ENCODE data around the gene PCK1.

PCK1 gene

DNA sequence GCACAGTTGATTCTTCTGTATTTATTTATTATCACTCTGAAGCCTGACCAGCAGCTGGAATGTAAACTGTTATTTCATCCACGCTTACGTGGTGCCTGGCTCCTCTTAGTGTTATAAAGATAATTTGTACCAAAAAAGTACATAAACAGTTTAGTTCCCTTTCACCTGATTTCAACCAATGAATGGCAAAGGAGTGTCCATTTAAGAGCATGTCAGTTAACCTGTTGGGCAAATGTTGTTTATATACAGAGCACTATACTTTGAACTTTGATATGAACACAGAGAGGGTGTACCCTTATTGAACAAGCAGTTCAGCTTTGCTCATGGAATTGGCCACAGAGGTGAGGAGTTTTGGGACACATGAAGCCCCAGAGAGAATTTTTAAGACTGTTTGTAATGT lies 28.8 kb upstream of the PCK1 start:
- Histone ChIP-seq H3K4me3 (ENCODE audit: low read depth, low read length) (no peak overlapping the region), H3K27me3 (replicated peaks) (no peaks in the 10 kb centered on the region), H3K36me3 (replicated peaks) (no peaks in the 10 kb centered on the region), H3K27ac (no peak overlapping the region)
- in situ Hi-C loops (cut with HindIII; ENCODE audit: low pct_ligation_motif_present, low sequenced_read_pairs) = no loop called here
- TF ChIP-seq, protein P1, sequence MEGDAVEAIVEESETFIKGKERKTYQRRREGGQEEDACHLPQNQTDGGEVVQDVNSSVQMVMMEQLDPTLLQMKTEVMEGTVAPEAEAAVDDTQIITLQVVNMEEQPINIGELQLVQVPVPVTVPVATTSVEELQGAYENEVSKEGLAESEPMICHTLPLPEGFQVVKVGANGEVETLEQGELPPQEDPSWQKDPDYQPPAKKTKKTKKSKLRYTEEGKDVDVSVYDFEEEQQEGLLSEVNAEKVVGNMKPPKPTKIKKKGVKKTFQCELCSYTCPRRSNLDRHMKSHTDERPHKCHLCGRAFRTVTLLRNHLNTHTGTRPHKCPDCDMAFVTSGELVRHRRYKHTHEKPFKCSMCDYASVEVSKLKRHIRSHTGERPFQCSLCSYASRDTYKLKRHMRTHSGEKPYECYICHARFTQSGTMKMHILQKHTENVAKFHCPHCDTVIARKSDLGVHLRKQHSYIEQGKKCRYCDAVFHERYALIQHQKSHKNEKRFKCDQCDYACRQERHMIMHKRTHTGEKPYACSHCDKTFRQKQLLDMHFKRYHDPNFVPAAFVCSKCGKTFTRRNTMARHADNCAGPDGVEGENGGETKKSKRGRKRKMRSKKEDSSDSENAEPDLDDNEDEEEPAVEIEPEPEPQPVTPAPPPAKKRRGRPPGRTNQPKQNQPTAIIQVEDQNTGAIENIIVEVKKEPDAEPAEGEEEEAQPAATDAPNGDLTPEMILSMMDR (IDR thresholded peaks at IDR 0.05; ENCODE audit: low read depth, low read length, missing control alignments) = no peak
- no peak for DNase-seq

DNA sequence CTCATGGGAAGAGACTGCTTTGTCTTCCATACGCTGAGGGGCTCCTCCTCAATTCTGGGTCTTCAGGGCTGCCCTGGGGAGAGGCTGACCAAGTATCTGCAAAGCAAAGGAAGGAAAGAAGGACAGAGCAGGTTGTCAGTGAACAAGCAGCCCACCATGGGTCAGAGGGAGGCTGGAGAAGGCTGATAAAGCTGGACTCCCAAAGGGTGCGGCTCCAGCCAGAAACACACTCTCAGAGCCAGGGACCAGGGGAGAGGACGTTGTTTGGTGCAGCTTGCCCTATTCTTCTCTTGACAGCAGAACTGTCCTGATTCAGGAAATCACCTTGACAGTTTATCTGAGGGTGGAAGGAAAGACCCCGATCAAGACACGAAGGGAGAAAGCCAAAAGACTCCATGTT lies 25.6 kb upstream of the PCK1 start:
- Histone ChIP-seq H3K4me3 (ENCODE audit: low read depth, low read length) (no peak overlapping the region), H3K36me3 (replicated peaks) (no peaks in the 10 kb centered on the region), H3K27ac (no peak overlapping the region), H3K27me3 (replicated peaks) (no peaks in the 10 kb centered on the region)
- in situ Hi-C loops (cut with HindIII; ENCODE audit: low pct_ligation_motif_present, low sequenced_read_pairs) = no loop called here
- TF ChIP-seq, protein P1 (IDR thresholded peaks at IDR 0.05; ENCODE audit: low read depth, low read length, missing control alignments) = no peak
- DNase-seq = no peak

DNA sequence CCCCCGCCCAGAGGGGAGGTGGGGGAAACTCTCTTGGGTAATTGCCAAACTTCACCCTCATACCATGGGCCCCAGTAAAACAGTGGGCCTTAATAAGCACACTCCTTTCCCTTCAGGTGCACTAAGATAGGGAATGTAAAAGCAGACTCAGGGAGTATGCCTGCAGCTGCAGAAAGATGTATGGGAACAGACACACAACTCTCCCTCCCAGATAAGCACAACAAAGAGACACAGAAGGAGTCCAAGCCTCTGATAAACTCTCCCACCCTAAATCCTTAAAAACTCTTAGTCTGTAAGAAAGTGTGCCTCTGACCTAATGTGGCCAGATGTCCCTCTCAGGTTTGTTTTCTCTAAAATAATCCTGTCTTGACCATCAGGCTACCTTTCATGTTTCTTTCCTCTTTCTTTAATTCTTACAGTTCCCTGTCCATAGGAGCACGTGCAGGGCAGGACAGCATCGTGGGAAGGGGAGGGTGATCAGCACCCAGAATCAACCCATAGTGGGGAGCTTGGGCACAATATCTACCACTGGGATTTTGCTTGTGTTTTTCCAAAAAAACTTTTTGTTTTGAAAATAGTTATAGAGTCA lies 24.7 kb upstream of the PCK1 start:
- TF ChIP-seq, protein P1 (IDR thresholded peaks at IDR 0.05; ENCODE audit: low read depth, low read length, missing control alignments) = no peak
- in situ Hi-C loops (cut with HindIII; ENCODE audit: low pct_ligation_motif_present, low sequenced_read_pairs) = no loop called here

DNA sequence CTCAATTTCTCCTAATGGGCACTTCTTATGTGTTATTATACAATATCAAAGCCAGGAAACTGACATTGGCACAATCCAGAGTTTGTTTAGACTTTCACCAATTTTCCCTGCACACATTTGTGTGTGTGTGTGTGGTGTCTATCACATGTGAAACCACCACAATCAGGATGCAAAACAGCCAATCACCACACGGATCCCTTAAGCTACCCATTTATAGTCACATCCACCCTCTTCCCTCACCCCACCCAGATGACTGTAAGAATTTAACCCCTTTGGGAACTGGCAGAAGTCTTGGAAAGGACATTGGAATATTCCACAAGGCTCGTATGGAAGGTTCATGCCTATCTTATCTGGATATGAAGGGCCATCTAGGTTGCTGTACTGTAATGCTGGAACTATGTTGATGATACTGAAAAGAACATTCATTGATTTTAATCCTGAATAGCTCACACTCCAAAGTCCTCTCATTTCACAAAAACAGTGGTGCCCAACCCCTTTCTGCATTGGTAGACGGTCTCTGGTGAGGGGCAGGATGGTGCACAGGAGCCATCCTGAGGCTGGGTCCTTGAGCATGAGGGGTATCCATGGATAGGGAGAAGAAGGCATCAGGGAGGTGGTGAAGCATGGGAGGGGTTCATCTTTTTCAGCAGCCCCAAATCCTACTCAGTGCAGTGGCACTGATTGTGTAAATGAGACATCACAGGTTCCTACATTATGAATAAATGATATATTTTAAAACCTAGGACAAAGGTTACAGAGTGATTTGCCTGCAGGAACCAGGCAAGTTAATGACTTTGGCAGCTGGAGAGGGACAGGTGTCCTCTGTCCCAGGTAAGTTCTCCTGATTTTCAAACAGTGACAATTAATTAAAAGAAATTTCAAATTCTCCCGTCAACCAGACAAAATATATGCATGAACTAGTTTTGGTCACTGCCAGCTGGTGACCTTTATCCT lies 23.9 kb upstream of the PCK1 start:
- Histone ChIP-seq H3K4me3 (ENCODE audit: low read depth, low read length) (no peak overlapping the region), H3K27me3 (replicated peaks) (no peaks in the 10 kb centered on the region), H3K27ac (no peak overlapping the region), H3K36me3 (replicated peaks) (no peaks in the 10 kb centered on the region)
- TF ChIP-seq, protein P1 (IDR thresholded peaks at IDR 0.05; ENCODE audit: low read depth, low read length, missing control alignments) = no peak
- no peak for DNase-seq
- in situ Hi-C loops (cut with HindIII; ENCODE audit: low pct_ligation_motif_present, low sequenced_read_pairs) = no loop called here

More for the DNA sequence above, 24.7 kb upstream of the PCK1 start:
- Histone ChIP-seq H3K27me3 (replicated peaks) (no peaks in the 10 kb centered on the region), H3K27ac (no peak overlapping the region), H3K36me3 (replicated peaks) (no peaks in the 10 kb centered on the region), H3K4me3 (ENCODE audit: low read depth, low read length) (no peak overlapping the region)
- DNase-seq = no peak

DNA sequence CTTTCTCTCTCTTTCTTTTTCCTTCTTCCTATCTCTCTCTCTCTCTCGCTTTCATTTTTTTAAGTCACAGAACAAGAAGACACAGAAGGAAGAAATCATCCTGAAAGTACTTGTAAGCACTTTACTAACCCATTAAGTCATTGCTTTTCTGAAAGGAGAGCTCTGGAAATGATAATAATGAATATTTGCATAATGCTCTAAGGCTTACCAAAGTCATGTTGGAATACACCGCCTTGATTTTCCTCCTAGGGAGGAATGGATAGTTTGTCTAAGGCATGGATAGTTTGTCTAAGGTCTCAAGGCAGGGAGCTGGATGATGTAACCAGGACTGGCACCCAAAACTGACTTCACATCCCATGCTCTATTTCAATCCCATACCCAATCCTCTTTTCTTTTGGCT lies 23.1 kb upstream of the PCK1 start:
- no peak overlapping the region for H3K27ac ChIP-seq
- DNase-seq = no peak
- TF ChIP-seq, protein P1 (IDR thresholded peaks at IDR 0.05; ENCODE audit: low read depth, low read length, missing control alignments) = no peak
- in situ Hi-C loops (cut with HindIII; ENCODE audit: low pct_ligation_motif_present, low sequenced_read_pairs) = no loop called here
- no peaks in the 10 kb centered on the region for H3K36me3 ChIP-seq (replicated peaks)
- H3K27me3 ChIP-seq (replicated peaks) = no peaks in the 10 kb centered on the region
- no peak overlapping the region for H3K4me3 ChIP-seq (ENCODE audit: low read depth, low read length)
